Activated T-cell treated with anti-CD3 and anti-CD28 coated beads, Interleukin-2, amount 50 U/mL, for 1 hour (primary cell): ENCODE measurements around the gene PRPH.
"Not testable (repeated sequence)": the region's sequence is repeated elsewhere in the genome, so short reads cannot be mapped to it uniquely, and the experiment has no call there.

ENCODE experiments used
- DNase-seq: peaks from one replicate; pipeline ENCODE4 v3.0.0-alpha.2; 2020

PRPH gene

DNA sequence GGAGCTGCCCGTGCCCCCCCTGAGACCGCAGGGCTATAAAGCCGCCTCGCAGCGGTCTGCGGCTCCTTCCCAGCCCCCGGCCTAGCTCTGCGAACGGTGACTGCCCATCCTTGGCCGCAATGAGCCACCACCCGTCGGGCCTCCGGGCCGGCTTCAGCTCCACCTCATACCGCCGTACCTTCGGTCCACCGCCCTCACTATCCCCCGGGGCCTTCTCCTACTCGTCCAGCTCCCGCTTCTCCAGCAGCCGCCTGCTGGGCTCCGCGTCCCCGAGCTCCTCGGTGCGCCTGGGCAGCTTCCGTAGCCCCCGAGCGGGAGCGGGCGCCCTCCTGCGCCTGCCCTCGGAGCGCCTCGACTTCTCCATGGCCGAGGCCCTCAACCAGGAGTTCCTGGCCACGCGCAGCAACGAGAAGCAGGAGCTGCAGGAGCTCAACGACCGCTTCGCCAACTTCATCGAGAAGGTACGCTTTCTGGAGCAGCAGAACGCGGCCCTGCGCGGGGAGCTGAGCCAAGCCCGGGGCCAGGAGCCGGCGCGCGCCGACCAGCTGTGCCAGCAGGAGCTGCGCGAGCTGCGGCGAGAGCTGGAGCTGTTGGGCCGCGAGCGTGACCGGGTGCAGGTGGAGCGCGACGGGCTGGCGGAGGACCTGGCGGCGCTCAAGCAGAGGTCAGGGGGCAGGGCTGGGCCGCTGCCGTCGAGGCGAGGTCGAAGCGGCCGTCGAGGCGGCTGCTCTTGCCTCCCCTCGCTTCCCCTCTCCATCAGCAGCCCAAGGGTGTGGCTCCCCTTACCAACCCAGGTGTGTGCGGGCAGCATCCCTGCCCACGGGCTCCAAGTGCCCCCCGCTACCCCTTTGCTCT, at the start of gene PRPH:
TSS of gene PRPH (plus strand) at position 66 of the 855 bp plus-strand sequence. CDS start at position 120, 54 bp downstream.
- DNase-seq: peak; percentile 31

DNA sequence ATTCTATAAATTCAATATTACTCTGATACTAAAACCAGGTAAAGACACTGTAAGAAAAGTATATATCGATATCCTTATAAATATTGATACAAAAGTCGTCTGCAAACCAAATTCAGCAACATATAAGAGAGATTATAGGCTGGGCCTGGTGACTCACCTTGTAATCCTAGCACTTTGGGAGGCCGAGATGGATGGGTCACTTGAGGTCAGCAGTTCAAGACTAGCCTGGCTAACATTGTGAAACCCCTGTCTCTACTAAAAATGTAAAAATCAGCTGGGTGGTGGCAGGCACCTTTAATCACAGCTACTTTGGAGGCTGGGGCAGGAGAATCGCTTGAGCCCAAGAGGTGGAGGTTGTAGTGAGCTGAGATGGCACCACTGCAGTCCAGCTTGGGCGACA, 43.6 kb upstream of the PRPH start:
- no peak for DNase-seq

DNA sequence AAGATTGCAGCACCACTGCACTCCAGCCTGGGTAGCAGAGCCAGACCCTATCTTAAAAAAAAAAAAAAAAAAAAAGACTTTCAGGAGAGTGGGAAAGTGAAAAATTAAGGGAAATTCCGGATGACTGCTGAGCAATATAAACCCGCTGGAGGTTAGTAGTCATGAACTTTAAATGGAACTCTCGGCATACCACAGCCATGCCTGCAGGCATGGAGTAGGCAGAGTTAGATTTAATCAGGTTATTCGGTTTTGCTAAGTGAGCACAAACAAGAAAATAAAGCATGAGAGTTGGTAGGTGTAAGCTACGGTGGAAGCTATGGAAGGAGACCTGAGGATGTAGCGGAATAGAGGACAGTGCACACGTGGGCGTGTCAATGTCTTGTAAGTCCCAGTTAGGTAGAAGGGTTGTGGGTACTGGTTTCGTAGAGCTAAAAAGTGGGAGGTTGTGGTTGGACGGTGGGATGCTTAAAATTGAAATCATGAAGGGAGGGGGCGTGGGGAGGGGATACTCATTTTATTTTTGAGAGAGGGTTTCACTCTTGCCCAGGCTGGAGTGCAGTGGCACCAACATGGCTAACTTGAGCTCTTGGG, 41.8 kb upstream of the PRPH start:
- no peak for DNase-seq

DNA sequence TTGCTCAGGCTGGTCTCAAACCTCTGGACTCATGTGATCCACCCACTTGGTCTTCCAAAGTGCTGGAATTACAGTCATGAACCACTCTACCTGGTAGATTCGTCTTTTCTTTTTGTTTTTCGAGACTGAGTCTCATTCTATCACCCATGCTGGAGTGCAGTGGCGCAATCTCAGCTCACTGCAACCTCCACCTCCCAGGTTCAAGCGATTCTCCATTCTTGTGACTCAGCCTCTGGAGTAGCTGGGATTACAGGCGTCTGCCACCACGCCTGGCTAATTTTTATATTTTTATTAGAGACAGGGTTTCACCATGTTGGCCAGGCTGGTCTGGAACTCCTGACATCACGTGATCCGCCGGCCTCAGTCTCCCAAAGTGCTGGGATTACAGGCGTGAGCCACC, 39.5 kb upstream of the PRPH start:
- DNase-seq: not testable (repeated sequence)

DNA sequence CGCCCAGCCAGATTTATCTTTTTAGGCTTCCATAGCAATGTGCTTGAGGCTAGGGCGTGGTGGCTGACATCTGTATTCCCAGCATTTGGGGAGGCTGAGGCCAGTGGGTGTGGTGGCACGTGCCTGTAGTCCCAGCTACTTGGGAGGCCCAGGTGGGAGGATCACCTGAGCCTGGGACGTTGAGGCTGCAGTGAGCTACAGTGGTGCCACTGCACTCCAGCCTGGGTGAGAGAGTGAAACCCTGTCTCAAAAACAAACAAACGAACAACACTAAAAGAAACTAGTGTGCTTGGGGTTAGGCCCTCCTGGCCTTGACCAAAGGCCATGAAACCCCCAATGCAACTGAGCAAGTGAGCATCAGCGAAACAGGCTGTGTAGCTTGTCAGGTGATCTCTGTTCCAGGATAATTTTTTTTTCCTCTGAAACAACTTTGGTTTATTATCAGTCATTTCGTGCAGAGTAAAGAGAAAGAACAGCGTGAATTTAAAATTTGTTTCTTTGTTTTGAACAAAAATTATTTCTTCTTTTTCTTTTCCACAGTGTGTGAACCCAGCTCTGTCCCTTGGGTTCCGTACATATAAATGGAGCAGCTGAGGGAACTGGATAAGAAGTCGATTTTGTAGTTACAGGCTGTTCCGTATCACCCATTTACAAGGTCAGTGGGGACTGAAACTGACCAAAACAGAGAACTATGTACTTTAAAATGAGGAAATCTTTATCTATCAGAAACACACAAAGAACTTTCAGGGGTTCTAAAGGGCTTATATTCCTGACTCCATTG, 38.9 kb upstream of the PRPH start:
- no peak for DNase-seq

DNA sequence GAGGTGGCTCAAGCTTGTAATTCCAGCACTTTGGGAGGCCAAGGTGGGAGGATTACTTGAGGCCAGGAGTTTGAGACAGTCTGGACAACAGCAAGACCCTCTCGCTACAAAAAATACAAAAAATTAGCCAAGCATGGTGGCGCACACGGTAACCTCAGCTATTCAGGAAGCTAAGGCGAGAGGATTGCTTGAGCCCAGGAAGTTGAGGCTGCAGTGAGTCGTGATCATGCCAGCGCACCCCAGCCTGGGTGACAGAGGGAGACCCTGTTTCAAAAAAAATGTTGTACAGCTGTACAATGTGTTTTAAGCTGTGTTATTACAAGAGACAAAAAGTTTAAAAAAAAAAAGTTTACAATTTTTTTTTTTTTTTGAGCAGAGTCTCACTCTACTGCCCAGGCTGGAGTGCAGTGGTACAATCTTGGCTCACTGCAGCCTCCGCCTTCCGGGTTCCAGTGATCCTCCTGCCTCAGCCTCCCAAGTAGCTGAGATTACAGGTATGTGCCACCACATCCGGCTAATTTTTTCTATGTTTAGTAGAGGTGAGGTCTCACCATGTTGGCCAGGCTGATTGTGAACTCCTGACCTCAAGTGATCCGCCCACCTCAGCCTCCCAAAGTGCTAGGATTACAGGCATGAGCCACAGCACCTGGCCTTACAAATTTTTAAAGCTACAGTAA, 37.3 kb upstream of the PRPH start:
- not testable (repeated sequence) for DNase-seq

DNA sequence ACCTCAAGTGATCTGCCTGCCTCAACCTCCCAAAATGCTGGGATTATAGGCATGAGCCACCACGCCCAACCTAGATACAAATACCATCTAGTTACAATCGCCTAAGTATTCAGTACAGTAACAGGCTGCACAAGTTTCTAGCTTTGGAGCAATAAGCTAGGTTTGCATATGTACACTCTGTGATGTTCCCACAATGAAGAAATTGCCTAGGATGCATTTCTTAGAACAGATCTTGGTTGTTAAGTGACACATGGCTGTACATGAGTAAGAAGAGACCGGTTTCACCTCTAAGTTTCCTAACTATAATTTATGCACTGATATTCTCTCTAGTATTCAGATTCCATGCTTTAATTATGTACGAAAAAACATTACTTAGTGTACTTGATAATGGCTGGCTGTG, 35.5 kb upstream of the PRPH start:
- no peak for DNase-seq

DNA sequence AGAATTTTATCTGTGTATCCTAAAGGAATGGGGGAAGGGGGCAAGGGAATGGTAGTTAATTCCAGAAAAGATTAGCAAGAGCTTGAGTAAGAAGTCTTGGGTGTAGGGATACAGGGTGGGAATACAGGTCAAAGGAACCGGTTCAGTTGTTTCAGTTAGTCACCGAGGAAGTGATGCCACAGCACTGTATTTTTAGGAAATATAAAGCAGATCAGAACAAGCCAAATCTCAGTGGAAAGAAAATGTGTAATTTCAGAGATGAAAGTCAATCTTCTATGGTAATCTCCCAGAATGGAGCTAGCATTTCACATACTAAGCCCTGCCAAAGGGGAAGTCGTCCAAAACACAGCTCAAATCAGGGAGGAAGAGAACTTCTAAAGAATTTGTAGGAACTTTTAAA, 34.8 kb upstream of the PRPH start:
- no peak for DNase-seq

DNA sequence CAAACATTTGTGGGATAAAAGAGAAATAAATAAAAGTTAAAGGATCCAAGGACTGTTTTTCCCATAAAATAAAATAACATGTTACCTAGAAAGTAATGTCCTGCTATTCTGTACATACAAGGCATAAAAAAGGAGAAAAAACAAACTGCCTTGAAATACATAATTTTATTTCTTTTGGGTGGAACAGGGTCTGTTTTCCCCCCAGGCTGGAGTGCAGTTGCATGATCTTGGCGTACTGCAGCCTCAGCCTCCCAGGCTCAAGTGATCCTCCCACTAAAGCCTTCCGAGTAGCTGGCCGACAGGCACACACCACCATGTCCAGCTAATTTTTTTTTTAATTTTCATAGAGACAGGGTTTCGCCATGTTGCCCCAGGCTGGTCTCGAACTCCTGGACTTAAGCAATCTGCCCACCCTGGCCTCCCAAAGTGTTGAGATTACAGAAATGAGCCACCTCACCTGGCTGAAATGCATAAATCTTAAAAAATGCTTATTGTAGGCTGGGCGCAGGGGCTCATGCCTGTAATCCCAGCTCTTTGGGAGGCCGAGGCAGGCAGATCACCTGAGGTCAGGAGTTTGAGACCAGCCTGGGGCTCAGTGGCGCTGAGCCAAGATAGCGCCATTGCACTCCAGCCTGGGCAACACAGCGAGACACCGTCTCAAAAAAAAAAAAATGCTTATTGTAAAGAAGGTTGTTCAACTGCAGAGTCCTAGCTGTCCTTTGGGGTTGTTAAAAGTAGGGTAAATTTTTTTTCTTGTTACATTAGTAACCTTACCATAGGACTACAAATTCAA, 34.2 kb upstream of the PRPH start:
- DNase-seq: no peak

DNA sequence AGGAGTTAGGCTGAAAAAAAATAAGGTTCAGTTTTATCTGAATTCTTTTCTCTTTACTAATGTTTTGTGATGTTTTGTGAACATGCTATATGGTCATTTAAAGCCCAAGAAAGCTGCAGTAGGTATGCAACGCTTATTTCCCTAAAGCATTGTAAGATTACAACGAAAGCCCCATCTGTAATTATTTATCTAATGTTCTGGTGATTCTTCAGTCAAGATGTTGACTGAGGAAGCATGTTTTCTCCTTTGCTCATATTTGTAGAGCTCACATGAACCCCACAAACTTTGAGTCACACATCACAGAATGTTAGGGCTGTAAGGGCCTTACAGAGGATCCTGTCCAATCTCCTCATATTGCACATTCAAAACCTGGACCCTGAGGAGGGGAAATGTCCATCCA, 33.2 kb upstream of the PRPH start:
- DNase-seq: no peak

DNA sequence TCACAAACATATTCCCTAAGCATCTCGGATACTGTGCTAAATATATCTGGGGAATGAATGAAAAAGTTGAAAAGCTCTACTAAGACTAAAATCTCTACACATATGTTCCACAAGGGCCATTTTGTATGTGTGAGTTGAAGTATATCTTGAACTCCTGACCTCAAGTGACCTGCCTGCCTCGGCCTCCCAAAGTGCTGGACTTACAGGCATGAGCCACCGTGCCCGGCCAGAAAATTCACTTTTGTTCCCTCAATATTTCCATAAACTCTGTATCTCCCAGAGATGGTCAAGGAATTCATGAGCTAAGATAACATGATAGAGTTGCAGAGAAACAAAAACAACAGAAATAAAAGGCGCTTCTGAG, 31.6 kb upstream of the PRPH start:
- no peak for DNase-seq

DNA sequence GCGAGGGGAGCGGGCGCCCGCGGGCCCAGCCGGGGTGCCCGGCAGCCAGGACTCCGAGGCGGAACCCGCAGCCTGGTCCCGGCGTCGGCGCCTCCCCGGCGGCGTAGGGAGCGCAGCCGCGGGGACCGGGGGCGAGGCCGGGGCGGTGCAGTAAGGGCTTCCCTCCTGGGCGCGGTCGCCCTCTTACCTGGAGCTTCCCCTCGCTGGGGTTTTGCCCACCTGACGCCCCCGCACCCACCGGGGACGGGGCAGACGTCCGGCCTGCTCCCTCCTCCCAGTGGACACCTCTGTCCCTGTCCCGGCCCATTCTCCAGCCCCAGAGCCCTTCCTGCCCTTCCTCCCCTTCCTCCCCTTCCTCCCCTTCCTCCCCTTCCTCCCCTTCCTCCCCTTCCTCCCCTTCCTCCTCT, 30.5 kb upstream of the PRPH start:
- DNase-seq: peak; percentile 52

DNA sequence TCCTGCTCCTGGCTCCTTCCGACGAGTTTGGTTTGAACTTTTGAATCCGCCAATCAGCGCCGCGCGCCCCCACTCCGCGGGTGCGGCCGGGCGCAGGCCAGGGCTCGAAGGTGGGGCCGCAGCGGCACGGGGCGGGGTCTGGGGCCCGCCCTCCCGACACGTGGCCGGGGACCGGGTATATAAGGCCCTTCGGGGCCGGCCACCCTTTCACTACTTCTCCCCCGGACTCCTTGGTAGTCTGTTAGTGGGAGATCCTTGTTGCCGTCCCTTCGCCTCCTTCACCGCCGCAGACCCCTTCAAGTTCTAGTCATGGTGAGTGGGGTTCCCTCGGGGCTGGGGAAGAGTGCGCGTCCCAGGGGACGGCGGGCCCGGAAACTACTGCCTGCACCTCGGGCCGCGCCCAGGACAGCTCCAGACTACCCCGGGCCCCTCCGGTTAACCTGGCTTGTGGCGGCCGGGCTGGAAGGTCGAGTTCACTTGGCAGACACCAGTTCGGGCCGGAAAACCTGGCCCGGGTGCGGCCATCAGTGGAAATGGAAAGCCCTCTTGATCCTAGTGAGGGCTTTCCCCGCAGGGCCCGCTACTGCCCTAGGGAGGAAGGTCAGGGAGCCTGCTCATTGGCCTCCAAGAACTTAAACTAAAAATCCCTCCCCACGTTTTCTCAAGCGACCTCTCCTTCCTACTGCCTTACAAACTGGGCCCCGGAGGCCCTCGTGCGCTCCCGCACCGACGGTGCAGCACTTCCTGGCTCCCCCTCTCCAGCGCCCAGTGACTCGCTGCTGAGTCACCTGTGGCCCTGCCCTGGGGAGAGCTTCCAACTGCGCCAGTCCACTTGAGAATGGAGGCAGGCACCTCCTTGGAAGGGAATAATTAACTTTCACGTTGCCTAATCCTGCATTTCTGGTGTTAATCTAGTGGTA, 29.8 kb upstream of the PRPH start, which contains the start of gene TUBA1C:
TSS of gene TUBA1C (plus strand) at position 210 of the 920 bp plus-strand sequence. CDS start at position 310, 100 bp downstream.
- peak; percentile 86 for DNase-seq

DNA sequence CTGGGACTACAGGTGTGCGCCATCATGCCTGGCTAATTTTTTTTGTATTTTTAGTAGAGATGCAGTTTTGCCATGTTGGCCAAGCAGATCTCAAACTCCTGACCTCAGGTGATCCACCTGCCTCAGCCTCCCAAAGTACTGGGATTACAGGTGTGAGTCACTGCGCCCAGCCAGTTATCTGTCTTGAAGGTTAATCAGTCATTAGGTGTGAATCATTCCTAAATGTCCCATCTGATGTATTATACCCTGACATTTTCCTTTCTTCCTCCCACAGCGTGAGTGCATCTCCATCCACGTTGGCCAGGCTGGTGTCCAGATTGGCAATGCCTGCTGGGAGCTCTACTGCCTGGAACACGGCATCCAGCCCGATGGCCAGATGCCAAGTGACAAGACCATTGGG, 25.8 kb upstream of the PRPH start:
- DNase-seq: not testable (repeated sequence)

DNA sequence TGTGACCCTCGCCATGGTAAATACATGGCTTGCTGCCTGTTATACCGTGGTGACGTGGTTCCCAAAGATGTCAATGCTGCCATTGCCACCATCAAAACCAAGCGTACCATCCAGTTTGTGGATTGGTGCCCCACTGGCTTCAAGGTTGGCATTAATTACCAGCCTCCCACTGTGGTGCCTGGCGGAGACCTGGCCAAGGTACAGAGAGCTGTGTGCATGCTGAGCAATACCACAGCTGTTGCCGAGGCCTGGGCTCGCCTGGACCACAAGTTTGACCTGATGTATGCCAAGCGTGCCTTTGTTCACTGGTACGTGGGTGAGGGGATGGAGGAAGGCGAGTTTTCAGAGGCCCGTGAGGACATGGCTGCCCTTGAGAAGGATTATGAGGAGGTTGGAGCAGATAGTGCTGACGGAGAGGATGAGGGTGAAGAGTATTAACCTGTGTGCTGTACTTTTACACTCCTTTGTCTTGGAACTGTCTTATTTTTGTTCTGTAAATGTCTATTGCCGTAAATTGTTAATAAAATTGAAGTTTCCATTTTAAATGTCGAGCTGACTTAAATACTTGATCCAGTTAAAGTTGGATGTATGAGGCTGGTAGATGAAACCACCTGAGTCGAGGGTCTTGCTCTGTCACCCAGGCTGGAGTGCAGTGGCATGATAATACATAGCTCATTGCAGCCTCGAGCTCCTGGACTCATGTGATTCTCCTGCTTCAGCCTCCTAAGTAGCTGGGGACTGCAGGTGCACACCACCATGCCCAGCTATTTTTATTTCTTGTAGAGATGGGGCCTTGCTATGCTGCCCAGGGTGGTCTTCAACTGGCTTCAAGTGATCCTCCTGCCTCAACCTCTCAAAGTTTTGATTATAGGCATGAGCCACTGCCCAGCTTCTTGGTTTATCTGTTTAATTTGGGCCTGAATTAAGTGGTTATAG, 21.9 kb upstream of the PRPH start:
- no peak for DNase-seq

DNA sequence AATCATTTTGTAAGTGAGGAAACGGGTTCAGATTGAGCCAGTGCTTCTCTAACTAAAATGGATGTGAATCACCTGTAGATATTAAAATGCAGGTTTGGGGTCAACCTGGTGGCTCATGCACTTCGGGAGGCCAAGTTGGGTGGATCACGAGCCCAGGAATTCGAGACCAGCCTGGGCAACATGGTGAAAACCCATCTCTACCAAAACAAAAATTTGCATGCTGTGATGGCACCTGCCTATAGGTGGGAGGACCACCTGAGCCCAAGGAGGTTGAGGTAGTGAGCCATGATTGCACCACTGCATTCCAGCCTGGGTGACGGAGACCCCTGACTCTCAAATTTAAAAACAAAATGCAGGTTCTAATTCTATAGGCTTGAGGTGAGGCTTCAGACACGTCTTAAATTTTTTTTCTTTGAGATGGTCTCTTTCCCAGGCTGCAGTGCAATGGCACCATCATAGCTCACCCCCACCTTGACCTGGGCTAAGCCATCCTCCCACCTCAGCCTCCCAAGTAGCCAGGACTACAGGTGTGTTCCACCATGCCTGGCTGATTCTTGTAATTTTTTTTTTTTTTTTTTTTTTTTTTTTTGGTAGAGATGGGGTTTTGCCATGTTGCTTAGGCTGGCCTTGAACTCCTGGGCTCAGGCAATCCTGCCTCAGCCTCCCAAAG, 21.1 kb upstream of the PRPH start:
- DNase-seq: no peak

DNA sequence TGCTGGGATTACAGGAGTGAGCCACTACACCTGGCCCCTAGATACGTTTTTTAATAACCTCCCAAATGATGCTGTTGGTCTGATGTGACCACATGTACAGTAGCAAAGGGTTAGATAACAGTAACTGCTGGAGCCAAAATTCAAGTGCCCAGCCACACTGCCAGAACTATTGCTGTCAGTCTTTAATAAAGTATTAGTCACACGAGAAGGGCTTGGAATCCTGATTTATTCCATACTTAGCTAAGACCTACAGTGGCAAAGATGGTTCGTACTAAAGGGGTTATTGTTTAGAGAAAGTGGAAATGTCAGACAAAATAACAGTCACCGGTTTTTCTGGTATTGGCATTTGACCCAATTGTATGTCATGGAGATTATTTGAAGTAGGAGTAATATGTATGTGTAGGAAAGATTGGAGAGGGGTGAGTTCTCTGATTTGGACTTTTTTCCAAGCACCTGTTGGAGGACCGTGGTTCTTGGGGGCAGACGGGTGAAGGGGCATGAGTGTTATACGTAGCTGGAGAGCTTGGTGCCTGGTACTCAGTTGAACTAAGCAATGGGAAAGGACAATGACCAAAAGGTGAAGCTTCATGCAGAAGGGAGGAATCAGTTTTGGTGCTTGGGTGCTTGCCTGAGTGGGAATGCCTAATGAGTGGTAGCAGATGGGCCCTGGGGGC, 20.4 kb upstream of the PRPH start:
- no peak for DNase-seq
